HEK293T (cell line): Measurements from ENCODE around the gene H2AZ1.

ENCODE experiments used
- ARNT ChIP-seq: fragments of 450-650 bp; IDR thresholded peaks from 2 replicates; pipeline ENCODE4 v1.6.1; 2017; ENCODE audit warnings: mild to moderate bottlenecking
- BHLHE40 ChIP-seq: fragments of 450-650 bp; IDR thresholded peaks from 2 replicates; pipeline ENCODE4 v1.6.1; 2016; ENCODE audit warnings: mild to moderate bottlenecking, moderate library complexity, borderline replicate concordance
- CTBP1 ChIP-seq: fragments of 450-650 bp; IDR thresholded peaks from 2 replicates; pipeline ENCODE4 v1.6.1; 2016; ENCODE audit warnings: borderline replicate concordance
- FOXA1 ChIP-seq: fragments of 450-650 bp; IDR thresholded peaks from 2 replicates; pipeline ENCODE4 v1.6.1; 2016; ENCODE audit warnings: mild to moderate bottlenecking
- FOXK2 ChIP-seq: fragments of 450-650 bp; IDR thresholded peaks from 2 replicates; pipeline ENCODE4 v1.6.1; 2016; ENCODE audit warnings: mild to moderate bottlenecking
- FOXM1 ChIP-seq: fragments of 450-650 bp; IDR thresholded peaks from 2 replicates; pipeline ENCODE4 v1.6.1; 2017; ENCODE audit warnings: mild to moderate bottlenecking, borderline replicate concordance
- HDGF ChIP-seq: fragments of 450-650 bp; IDR thresholded peaks from 2 replicates; pipeline ENCODE4 v1.6.1; 2017; ENCODE audit warnings: antibody characterized with exemption, borderline replicate concordance
- L3MBTL2 ChIP-seq: fragments of 450-650 bp; conservative IDR thresholded peaks from 2 replicates; pipeline ENCODE4 v1.6.1; 2016; ENCODE audit warnings: mild to moderate bottlenecking
- NFRKB ChIP-seq: fragments of 450-650 bp; IDR thresholded peaks from 2 replicates; pipeline ENCODE4 v1.6.1; 2016; ENCODE audit warnings: mild to moderate bottlenecking, moderate library complexity
- SP1 ChIP-seq: fragments of 450-650 bp; IDR thresholded peaks from 2 replicates; pipeline ENCODE4 v1.6.1; 2017
- SUZ12 ChIP-seq: fragments of 450-650 bp; IDR thresholded peaks from 2 replicates; pipeline ENCODE4 v1.6.1; 2016; ENCODE audit warnings: mild to moderate bottlenecking
- TARDBP ChIP-seq: fragments of 450-650 bp; IDR thresholded peaks from 2 replicates; pipeline ENCODE4 v1.6.1; 2016

- TF ChIP-seq ARNT, result no peak
- TF ChIP-seq TARDBP, result no peak
- no peak for TF ChIP-seq FOXK2
- TF ChIP-seq FOXM1, result no peak
- no peak for TF ChIP-seq SUZ12
- no peak for TF ChIP-seq CTBP1
- no peak for TF ChIP-seq HDGF
- TF ChIP-seq BHLHE40, result no peak
- TF ChIP-seq NFRKB, result no peak
- TF ChIP-seq SP1, result no peak
- TF ChIP-seq L3MBTL2, result no peak
- TF ChIP-seq FOXA1, result no peak
These were observed 11.6 kb upstream of the H2AZ1 start for GRCh38 chr4:99961711-99962110.
